GM08714 (cell line): Measurements from ENCODE around the gene TPCN2.

Source experiments
- H3K4me3 ChIP-seq: fragments of 200-500 bp; sonication (Bioruptor generic); 2 replicates; pipeline ENCODE4 v1.5.1; 2014; ENCODE audit warnings: mild to moderate bottlenecking, low read length, inconsistent platforms
- ZNF274 ChIP-seq: IDR thresholded peaks from 2 replicates; pipeline ENCODE4 v1.6.1; 2012; ENCODE audit warnings: mild to moderate bottlenecking, low read depth, low read length

Gene TPCN2

DNA sequence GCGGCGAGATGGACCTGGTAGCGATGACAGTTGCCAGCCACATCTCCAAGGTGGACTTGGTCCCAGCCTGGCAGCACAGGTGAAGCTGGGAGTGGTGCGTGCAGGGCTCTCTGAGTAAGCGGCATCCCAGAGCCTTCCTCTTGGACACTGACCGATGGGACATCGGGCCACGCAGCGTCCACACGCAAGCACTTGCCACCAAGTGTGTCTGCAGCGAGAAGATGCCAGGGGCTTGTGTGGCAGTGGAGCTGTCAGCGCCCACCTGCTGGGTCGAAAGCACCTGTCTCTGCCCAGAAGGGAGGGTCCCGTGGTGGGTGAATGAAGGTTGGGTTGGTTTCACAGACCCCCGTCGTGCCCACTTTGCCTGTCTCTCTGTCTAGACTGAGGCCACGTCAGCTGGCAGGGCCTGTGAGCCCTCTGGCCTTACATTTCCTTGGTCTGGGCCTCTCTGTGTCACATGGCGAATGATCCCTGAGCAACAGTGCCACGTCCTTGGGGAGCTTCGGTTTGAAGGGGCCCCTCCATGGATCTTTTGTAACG is 56.2 kb downstream of the TPCN2 start:
- no peak overlapping the region for H3K4me3 ChIP-seq
- no peak for TF ChIP-seq ZNF274

DNA sequence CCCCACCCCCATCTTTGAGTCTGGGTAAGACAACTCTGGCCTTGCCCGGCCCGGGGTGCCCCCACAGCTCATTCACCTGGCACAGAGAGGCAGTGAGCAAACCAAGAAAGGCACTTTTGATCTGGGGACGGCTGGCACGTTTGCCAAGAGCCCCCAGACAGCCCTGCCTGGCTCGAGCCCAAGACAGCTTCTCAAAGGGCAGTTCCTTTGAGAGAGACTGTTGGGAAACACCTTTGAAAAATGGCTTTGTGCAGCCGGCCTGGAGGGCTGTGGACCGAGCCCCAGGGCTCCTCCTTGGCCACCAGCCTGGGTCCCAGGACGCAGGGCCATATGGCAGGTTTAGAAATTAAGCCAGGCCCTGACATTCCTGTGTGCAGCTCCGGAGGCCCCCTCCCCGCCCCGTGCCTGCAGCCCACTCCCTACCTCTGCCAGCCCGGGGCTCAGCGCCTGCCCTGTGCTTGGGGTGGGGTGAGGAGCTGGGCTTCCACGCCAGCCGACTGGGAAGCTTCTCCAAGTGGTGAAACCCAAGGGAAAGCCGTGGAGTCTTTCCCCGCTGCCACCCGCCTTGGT is 56.8 kb downstream of the TPCN2 start:
- no peak overlapping the region for H3K4me3 ChIP-seq
- no peak for TF ChIP-seq ZNF274

DNA sequence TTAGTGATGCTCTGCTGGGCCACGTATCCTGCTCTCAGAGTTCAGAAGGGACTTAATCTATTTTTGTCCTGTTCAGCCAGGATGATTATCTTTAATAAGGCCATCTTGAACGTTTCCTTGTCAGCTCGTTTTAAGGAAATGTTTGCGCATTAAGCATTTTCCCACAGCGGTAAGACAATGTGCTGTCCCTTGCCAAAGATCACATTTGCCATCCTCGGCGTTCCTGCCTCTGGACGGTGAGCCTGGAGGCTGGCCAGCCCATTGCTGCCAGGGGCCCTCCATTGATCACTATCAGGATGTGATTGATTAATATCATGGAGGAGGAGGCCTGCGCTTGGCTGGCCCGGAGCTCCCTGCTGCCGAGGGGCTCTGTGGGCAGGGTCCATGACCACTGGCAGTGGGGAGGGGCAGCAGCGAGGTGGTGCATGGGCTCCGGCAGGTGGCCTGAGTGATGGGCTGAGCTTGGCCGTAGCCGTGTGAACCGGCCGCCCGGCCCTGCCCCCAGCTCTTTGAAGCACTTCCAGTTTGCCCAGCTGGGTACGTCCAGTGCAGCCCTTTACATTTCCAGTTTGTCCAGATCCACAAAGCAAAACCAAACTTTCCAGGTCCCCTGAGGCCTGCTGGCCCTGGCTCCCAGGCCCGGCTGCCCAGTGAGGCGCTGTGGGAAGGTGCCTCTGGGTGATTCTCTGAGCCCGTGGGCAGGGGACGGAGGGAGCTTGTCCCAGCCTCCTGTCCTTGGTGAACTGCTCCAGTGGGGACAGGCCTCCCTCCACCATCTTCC is 57.5 kb downstream of the TPCN2 start:
- no peak for TF ChIP-seq ZNF274
- no peak overlapping the region for H3K4me3 ChIP-seq

DNA sequence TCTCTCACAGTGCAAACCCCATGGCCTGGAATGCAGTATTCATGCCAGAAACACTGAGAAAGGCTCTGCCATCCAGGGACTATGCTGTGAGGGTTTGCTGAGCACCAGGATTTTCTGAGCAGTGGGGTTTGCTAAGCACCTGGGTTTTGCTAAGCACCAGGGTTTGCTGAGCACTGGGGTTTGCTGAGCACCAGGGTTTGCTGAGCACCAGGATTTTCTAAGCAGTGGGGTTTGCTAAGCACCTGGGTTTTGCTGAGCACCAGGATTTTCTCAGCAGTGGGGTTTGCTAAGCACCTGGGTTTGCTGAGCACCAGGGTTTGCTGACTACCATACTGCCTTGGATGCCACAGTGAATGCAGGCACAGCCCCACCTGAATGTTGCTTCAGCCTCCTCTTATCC is 58.7 kb downstream of the TPCN2 start:
- no peak for TF ChIP-seq ZNF274

DNA sequence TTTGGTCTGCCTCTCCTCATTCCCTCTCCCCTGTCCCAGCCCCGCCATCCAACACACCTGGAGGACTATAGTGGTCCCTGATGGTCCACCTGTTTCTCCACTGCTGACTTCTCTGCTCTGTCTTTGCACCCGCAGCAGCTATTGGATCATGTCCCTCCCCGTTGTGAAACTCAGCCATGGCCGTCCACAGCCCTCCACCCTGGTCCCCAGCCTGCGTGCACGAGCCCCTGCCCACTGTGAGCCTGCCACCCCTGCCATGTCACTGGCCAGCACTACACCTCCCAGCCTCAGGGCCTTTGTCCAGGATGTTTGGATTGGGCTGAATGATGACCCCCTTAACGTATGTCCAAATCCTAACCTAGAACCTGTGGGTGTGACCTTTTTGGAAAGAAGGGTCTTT is 59.3 kb downstream of the TPCN2 start:
- TF ChIP-seq ZNF274 = no peak
- no peak overlapping the region for H3K4me3 ChIP-seq

More for the DNA sequence above, 58.7 kb downstream of the TPCN2 start:
- no peak overlapping the region for H3K4me3 ChIP-seq

DNA sequence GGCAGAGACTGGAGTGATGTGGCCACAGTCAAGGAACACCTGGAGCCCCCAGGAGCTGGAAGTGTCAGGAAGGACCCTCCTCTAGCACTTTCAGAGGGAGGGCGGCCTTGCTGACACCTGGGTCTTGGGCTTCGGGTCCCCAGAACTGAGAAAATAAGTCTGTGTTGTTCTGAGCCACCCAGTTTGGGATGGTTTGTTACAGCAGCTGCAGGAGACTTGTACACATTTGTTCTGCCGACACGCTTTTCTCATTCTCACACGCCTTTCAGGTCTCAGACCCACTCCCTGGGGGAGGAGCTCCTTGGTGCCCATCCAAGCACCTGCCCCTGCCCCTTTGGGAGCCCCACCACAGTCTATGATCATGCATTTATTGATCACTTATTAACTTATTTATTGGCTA is 59.8 kb downstream of the TPCN2 start:
- no peak for TF ChIP-seq ZNF274
- no peak overlapping the region for H3K4me3 ChIP-seq

DNA sequence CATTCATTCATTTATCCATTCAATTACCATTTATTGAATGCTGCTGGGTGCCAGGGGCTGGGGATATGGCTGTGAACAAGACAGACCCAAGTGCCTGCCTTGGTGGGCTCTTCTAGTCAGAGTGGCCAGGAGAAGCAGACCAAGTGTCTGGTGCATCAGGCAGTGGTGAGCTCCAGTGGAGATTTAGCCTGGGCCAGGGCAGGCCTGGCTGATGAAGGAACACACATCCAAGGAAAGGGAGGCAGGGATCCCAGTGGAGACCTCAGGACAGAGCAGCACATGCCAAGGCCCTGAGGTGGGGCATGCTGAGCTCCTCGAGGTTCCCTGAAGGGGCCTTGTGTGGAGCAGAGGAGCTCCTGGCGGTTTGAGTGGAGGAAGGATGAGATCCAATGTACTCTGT is 60.4 kb downstream of the TPCN2 start:
- no peak overlapping the region for H3K4me3 ChIP-seq
- no peak for TF ChIP-seq ZNF274

DNA sequence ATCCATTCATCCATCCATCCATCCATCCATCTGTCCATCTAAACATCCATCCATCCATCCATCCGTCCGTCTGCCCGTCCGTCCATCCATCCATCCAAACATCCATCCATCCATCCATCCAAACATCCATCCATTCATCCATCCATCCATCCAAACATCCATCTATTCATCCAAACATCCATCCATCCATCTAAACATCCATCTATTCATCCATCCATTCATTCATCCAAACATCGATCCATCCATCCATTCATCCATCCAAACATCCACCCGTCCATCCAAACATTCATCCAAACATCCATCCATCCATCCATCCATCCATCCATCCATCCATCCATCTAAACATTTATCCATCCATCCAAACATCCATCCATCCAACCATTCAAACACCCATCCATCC is 61.7 kb downstream of the TPCN2 start:
- H3K4me3 ChIP-seq = no peak overlapping the region
- TF ChIP-seq ZNF274 = no peak

DNA sequence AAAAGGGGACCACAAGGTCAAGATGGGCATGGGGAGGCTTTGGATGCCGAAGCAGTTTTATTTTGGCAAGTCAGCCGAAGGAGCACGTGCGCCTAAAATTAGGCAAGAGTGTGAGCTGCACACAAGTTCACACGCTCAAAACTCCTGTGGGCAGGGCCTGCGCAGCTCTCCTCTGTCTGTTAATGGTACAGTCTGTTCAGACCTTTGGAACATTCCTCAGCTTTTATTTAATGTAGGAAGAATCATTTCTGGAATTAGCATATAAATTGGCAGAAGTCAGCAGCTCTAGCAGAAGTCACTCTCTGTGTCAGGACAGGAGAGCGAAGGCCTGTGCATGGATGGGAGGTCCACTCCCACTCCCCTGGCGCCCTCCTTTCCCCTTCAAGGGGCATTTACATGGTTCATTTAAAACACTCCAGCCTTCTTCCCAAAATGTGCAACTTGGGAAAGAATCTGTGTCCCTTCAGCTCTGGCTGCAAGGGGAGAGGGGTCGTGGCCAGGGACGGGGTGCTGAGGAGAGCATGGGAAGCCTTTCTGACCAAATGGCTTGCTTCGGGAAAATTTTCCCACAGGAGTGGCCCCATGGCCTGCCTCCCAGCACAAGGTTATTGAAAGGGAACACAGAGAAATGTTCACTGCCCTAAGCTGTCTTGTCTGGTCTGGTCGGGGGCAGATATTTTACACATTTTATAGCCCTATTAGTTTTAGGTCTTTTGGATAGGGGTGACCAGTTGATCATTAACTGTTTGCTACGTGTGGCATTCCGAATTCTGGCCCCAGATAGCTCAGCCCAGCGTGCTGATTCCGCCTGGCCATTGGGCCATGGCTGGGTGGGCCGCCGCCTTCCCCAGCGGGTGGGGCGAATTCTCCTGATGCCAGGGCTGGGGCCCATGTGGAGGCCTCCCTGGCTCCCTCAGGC is 63.2 kb downstream of the TPCN2 start:
- no peak for TF ChIP-seq ZNF274

DNA sequence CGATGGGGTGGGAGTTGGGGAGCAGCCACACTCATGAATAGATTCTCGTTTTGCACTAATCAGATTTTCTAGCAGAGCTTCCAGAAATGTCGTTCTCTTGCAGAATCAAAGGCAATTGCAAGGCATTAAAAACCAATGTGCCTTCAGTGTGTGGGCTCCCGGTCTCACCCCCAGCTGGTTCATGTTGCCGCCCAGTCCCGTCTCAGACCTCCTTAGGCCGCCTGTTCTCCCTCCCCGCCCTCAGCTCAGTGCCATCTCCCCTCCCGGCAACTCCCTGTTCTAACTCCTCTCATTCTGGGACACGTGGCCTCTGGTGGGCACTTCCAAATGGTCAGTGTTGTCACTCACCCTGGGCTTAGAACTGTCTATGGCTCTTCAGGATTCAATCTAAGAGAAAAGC is 64.5 kb downstream of the TPCN2 start:
- TF ChIP-seq ZNF274 = no peak
- no peak overlapping the region for H3K4me3 ChIP-seq

More for the DNA sequence above, 63.2 kb downstream of the TPCN2 start:
- no peak overlapping the region for H3K4me3 ChIP-seq

DNA sequence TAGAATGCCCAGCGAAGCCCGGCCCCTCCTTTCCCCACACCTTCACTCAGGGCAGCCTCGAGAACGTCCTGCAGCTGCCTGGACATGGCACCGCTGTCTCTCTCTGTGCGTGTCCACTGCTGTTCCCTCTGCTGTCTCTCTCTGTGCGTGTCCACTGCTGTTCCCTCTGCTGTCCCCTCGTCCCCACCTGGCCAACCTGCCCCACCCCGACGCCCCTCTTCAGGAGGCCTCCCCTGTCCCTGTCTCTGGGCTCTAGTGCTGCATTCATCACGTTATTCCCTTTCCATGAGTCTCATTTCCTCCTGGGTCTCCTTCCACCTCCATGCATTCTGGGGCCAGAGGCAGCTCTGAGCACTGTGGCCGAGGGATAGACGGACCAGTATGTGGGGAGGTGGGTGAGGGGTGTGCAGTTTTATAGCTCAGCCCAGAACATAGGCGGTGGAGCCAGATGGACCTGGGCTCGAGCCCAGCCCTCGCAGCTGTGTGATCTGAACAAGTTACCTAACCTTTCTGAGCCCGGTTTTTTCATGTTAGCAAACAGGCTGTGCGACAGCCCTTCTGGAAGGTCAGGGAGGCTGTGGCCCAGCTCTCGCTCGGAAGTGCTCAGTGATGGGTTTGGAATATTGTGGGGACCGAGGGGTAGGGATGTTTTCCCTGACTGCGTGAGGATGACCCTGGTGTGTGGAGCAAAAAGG is 65.1 kb downstream of the TPCN2 start:
- H3K4me3 ChIP-seq = no peak overlapping the region
- TF ChIP-seq ZNF274 = no peak

DNA sequence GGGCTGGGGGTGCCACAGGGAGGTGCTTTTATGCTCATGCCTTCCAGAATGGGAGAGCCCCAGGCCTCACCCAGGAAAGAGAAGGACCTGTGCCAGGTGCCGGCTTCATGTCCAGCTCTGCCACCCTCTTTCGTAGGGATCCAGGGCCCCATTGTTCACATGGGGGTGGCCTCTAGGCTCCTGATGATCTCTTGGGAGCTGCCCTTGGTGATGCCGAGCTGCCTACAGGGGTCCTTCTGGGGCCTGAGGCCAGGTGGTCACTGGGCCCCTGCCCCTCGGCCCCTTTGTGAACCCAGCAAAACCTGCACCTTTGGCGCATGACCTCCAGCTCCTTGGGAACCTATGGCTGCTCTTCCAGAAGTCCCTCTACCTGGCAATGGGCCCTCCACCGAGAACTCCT is 65.6 kb downstream of the TPCN2 start:
- no peak for TF ChIP-seq ZNF274
- no peak overlapping the region for H3K4me3 ChIP-seq

DNA sequence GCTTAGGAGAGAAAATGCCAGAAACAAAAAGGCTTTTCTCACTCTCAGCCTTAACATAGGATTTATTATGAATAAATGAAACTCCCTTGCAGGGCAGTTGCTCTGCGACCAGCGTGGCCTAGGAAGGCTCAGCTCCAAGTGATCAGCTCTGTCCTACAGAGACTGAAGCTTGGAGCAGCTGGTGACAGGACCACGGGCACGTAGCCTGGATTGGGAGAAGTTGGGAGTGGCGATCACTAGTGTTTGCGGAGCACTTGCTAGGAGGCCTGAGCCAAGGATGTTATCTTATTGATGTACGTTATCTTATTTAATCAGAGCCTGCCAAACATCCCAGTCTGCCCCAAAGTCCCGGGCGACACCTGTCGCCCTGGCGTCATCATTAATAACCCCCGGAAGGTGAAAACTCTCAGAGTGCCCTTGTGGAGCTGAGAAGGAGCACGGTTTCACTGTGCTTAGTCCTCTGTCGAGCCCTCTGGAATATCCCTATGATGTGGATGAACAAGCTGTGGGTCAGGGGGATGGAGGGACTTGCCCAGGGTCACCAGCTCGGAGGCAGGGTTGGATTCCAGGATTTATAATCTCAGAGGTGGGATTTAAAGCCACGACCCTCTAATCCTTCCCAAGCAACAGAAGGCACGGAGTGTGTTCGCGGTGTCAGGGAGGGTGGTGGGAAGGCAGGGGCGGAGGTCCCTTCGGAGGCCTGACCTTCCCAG is 66.2 kb downstream of the TPCN2 start:
- no peak for TF ChIP-seq ZNF274

More for the DNA sequence above, 66.2 kb downstream of the TPCN2 start:
- no peak overlapping the region for H3K4me3 ChIP-seq
